Lower leg skin (tissue), 4 donors: ENCODE measurements around the gene NLRX1. TPM values are rescaled to one million over a fixed set of nuclear protein-coding genes. Genes with fewer than 3 reads are reported as not detected.
"Not testable (repeated sequence)": the region's sequence is repeated elsewhere in the genome, so short reads cannot be mapped to it uniquely, and the experiment has no call there.

Experiments used
- DNase-seq, 2 donors: peaks; one replicate each; pipeline ENCODE4 v3.0.0-alpha.2; 2019; ENCODE audit warnings: low spot score in 2 of 2
- H3K4me3 ChIP-seq: fragments of 200-600 bp; sonication (generic); 2 replicates; pipeline ENCODE4 v1.5.1; 2017; ENCODE audit warnings: mild to moderate bottlenecking, low read depth; ENCODE audit not compliant: poor library complexity, severe bottlenecking
- CTCF ChIP-seq, 3 donors: fragments of 450-650 bp; IDR thresholded peaks; one replicate each; pipeline ENCODE4 v1.5.1; 2016; ENCODE audit warnings: antibody characterized with exemption in 3 of 3, mild to moderate bottlenecking in 3 of 3, moderate library complexity in 2 of 3
- POLR2A ChIP-seq, 2 donors: fragments of 450-650 bp; IDR thresholded peaks; one replicate each; pipeline ENCODE4 v1.6.1; 2016 to 2017; ENCODE audit warnings: antibody characterized with exemption in 2 of 2, mild to moderate bottlenecking in 1 of 2, moderate library complexity in 1 of 2
- WGBS, 2 donors: methylation state at CpG; one replicate each; pipeline ENCODE4 v1.1.5; 2018; 5-methylcytosine and 5-hydroxymethylcytosine counted together
- intact Hi-C: fragments of 100-400 bp; cut with DNase I; formaldehyde crosslinking; loops from one replicate; pipeline ENCODE4 v1.15.0; 2023; ENCODE audit warnings: low total_unique reads
- total RNA-seq, 4 donors: library from RNA; depleted of rRNA; stranded (reverse); fragments of >200 nt; gene quantifications; one replicate each; pipeline ENCODE4 v1.1.0, GENCODE V29; 2016

Gene NLRX1
- total RNA-seq, 4 donors from 2014 or later: 31.4 to 58.0 (median 47.1) TPM

- 68% methylated on average over 4 of the region's 4 CpGs for WGBS, 2 donors
- no peak overlapping the region for H3K4me3 ChIP-seq
- intact Hi-C loops: no loop called here
- TF ChIP-seq CTCF (IDR thresholded peaks at IDR 0.05) (no peak), POLR2A (IDR thresholded peaks at IDR 0.05) (no peak)
- no peak for DNase-seq
Observed at GRCh38 chr11:119178166-119178680, 9.7 kb downstream of the NLRX1 start.

GRCh38 chr11:119179342-119179741 is 10.8 kb downstream of the NLRX1 start:
- no peak overlapping the region for H3K4me3 ChIP-seq
- TF ChIP-seq POLR2A (IDR thresholded peaks at IDR 0.05) (no peak), CTCF (IDR thresholded peaks at IDR 0.05) (no peak)
- intact Hi-C loops: no loop called here
- DNase-seq: no peak
- WGBS, 2 donors: 94 to 95% methylated on average over 6 of the region's 6 CpGs

GRCh38 chr11:119179983-119180382 is 11.5 kb downstream of the NLRX1 start:
- DNase-seq: no peak
- intact Hi-C loops: no loop called here
- H3K4me3 ChIP-seq: no peak overlapping the region
- TF ChIP-seq POLR2A (IDR thresholded peaks at IDR 0.05) (no peak), CTCF (IDR thresholded peaks at IDR 0.05) (no peak)
- 69 to 84% methylated on average over 10 of the region's 10 CpGs for WGBS, 2 donors

- H3K4me3 ChIP-seq: no peak overlapping the region
- 87 to 88% methylated on average over 6 of the region's 6 CpGs for WGBS, 2 donors
- TF ChIP-seq CTCF (IDR thresholded peaks at IDR 0.05): no peak
- no peak for TF ChIP-seq POLR2A (IDR thresholded peaks at IDR 0.05)
- no peak for DNase-seq
- intact Hi-C loops: no loop called here
Observed at GRCh38 chr11:119180729-119181676, 12.5 kb downstream of the NLRX1 start.

- intact Hi-C loops: no loop called here
- no peak overlapping the region for H3K4me3 ChIP-seq
- no peak for DNase-seq
- 84 to 90% methylated on average over 14 to 17 of the region's 17 CpGs for WGBS, 2 donors
- TF ChIP-seq CTCF (IDR thresholded peaks at IDR 0.05): no peak
- TF ChIP-seq POLR2A (IDR thresholded peaks at IDR 0.05): no peak
Observed at GRCh38 chr11:119181677-119182412, 13.3 kb downstream of the NLRX1 start.

GRCh38 chr11:119184399-119184798 is 15.9 kb downstream of the NLRX1 start:
- intact Hi-C loops, H3K4me3 ChIP-seq, DNase-seq: not testable (repeated sequence)
- 72 to 83% methylated on average over 9 of the region's 9 CpGs for WGBS, 2 donors
